GM12865 (cell line): Measurements from ENCODE around the gene TASP1.

ENCODE experiments used
- DNase-seq: peaks from one replicate; pipeline ENCODE4 v3.0.0; 2010; ENCODE audit warnings: low read depth
- H3K4me3 ChIP-seq: 2 replicates; pipeline ENCODE4 v1.5.1; 2011; ENCODE audit warnings: mild to moderate bottlenecking, low read depth, low read length, control low read depth
- CTCF ChIP-seq: IDR thresholded peaks from 2 replicates; pipeline ENCODE4 v1.5.1; 2011; ENCODE audit warnings: low read length, control low read depth, low read depth, inconsistent platforms; ENCODE audit not compliant: insufficient read depth; ENCODE audit errors: missing control alignments

The TASP1 gene

GRCh38 chr20:13678944-13679343 is 40.2 kb upstream of the TASP1 start:
- no peak for TF ChIP-seq CTCF
- H3K4me3 ChIP-seq: no peak overlapping the region
- DNase-seq: no peak

GRCh38 chr20:13677241-13677640 is 38.5 kb upstream of the TASP1 start:
- H3K4me3 ChIP-seq: no peak overlapping the region

GRCh38 chr20:13676682-13677081 is 38.0 kb upstream of the TASP1 start:
- no peak for DNase-seq
- no peak for TF ChIP-seq CTCF
- H3K4me3 ChIP-seq: no peak overlapping the region

More at GRCh38 chr20:13677241-13677640, 38.5 kb upstream of the TASP1 start:
- TF ChIP-seq CTCF: no peak
- no peak for DNase-seq

GRCh38 chr20:13672690-13673089 is 34.0 kb upstream of the TASP1 start:
- DNase-seq: no peak
- TF ChIP-seq CTCF: no peak
- H3K4me3 ChIP-seq: no peak overlapping the region

- H3K4me3 ChIP-seq: no peak overlapping the region
- DNase-seq: no peak
- no peak for TF ChIP-seq CTCF
Measured at GRCh38 chr20:13671916-13672378, 33.2 kb upstream of the TASP1 start.

- H3K4me3 ChIP-seq: no peak overlapping the region
- no peak for TF ChIP-seq CTCF
- DNase-seq: no peak
Measured at GRCh38 chr20:13671512-13671911, 32.8 kb upstream of the TASP1 start.

- TF ChIP-seq CTCF: no peak
- H3K4me3 ChIP-seq: no peak overlapping the region
- DNase-seq: peak; percentile 32
Measured at GRCh38 chr20:13670160-13670559, 31.4 kb upstream of the TASP1 start.
